H9 (cell line): Measurements from ENCODE around the gene SHISAL2B. TPM values are rescaled to one million over a fixed set of nuclear protein-coding genes. Genes with fewer than 3 reads are reported as not detected.

Source experiments
- DNase-seq: peaks from one replicate; pipeline ENCODE4 v3.0.0-alpha.2; 2017
- H2AFZ ChIP-seq: one replicate; pipeline ENCODE4 v1.6.1; 2013; ENCODE audit warnings: mild to moderate bottlenecking, low read length, control low read depth, moderate library complexity
- H2AK5ac ChIP-seq: 2 replicates; pipeline ENCODE4 v1.6.1; 2013; ENCODE audit warnings: low read length, control low read depth, mixed read lengths; ENCODE audit not compliant: insufficient read length
- H2BK120ac ChIP-seq: one replicate; pipeline ENCODE4 v1.6.1; 2013; ENCODE audit warnings: low read depth, mild to moderate bottlenecking, low read length, control low read depth, inconsistent platforms; ENCODE audit not compliant: poor library complexity, severe bottlenecking
- H2BK12ac ChIP-seq: 2 replicates; pipeline ENCODE4 v1.6.1; 2013; ENCODE audit warnings: low read length, control low read depth, mixed read lengths, low read depth; ENCODE audit not compliant: insufficient read length
- H2BK15ac ChIP-seq: 2 replicates; pipeline ENCODE4 v1.6.1; 2013; ENCODE audit warnings: low read depth, low read length, control low read depth
- H2BK20ac ChIP-seq: one replicate; pipeline ENCODE4 v1.6.1; 2013; ENCODE audit warnings: low read depth, mild to moderate bottlenecking, low read length, control low read depth, inconsistent platforms; ENCODE audit not compliant: poor library complexity, severe bottlenecking
- H2BK5ac ChIP-seq: 2 replicates; pipeline ENCODE4 v1.6.1; 2013; ENCODE audit warnings: low read length, control low read depth, mixed read lengths; ENCODE audit not compliant: insufficient read length
- H3K14ac ChIP-seq: 2 replicates; pipeline ENCODE4 v1.6.1; 2013; ENCODE audit warnings: low read length, control low read depth; ENCODE audit not compliant: insufficient read depth
- H3K18ac ChIP-seq: 2 replicates; pipeline ENCODE4 v1.6.1; 2013; ENCODE audit warnings: low read depth, mild to moderate bottlenecking, mixed read lengths, low read length, control low read depth; ENCODE audit not compliant: insufficient read length
- H3K23ac ChIP-seq: 2 replicates; pipeline ENCODE4 v1.6.1; 2013; ENCODE audit warnings: low read length, control low read depth, mixed read lengths, low read depth; ENCODE audit not compliant: insufficient read length
- H3K23me2 ChIP-seq: 2 replicates; pipeline ENCODE4 v1.6.1; 2013; ENCODE audit warnings: low read depth, mild to moderate bottlenecking, mixed read lengths, low read length, control low read depth; ENCODE audit not compliant: insufficient read length, poor library complexity, severe bottlenecking
- H3K27ac ChIP-seq: 2 replicates; pipeline ENCODE4 v1.5.1; 2013; ENCODE audit warnings: low read length, control low read depth, mixed read lengths, low read depth; ENCODE audit not compliant: insufficient read length
- H3K27me3 ChIP-seq: 2 replicates; pipeline ENCODE4 v1.6.1; 2013; ENCODE audit warnings: low read length, control low read depth, inconsistent platforms; ENCODE audit not compliant: insufficient read depth
- H3K4ac ChIP-seq: 2 replicates; pipeline ENCODE4 v1.6.1; 2013; ENCODE audit warnings: low read depth, mild to moderate bottlenecking, control low read depth, inconsistent platforms, low read length, moderate library complexity
- H3K4me1 ChIP-seq: 2 replicates; pipeline ENCODE4 v1.6.1; 2013; ENCODE audit warnings: low read length, control low read depth, inconsistent platforms; ENCODE audit not compliant: insufficient read depth
- H3K4me2 ChIP-seq: 2 replicates; pipeline ENCODE4 v1.6.1; 2013; ENCODE audit warnings: low read length, control low read depth, mixed read lengths; ENCODE audit not compliant: insufficient read length, insufficient read depth
- H3K56ac ChIP-seq: 2 replicates; pipeline ENCODE4 v1.6.1; 2013; ENCODE audit warnings: low read depth, mild to moderate bottlenecking, mixed read lengths, low read length, control low read depth; ENCODE audit not compliant: insufficient read length
- H3K79me1 ChIP-seq: 2 replicates; pipeline ENCODE4 v1.6.1; 2013; ENCODE audit warnings: low read depth, mild to moderate bottlenecking, moderate library complexity, low read length, control low read depth, inconsistent platforms; ENCODE audit not compliant: insufficient read depth, poor library complexity, severe bottlenecking
- H3K79me2 ChIP-seq: 2 replicates; pipeline ENCODE4 v1.6.1; 2013; ENCODE audit warnings: low read length, control low read depth, inconsistent platforms; ENCODE audit not compliant: insufficient read depth
- H3K9ac ChIP-seq: 2 replicates; pipeline ENCODE4 v1.6.1; 2013; ENCODE audit warnings: low read length, control low read depth, mixed read lengths; ENCODE audit not compliant: insufficient read length; ENCODE audit errors: extremely low read depth
- H3K9me3 ChIP-seq: one replicate; pipeline ENCODE4 v1.6.1; 2013; ENCODE audit warnings: low read depth, low read length, inconsistent platforms; ENCODE audit not compliant: control insufficient read depth
- H3T11ph ChIP-seq: one replicate; pipeline ENCODE4 v1.6.1; 2013; ENCODE audit warnings: mild to moderate bottlenecking, low read length, control low read depth, inconsistent platforms
- H4K20me1 ChIP-seq: one replicate; pipeline ENCODE4 v1.6.1; 2013; ENCODE audit not compliant: control insufficient read depth, insufficient read length, insufficient read depth
- H4K5ac ChIP-seq: 2 replicates; pipeline ENCODE4 v1.6.1; 2013; ENCODE audit warnings: low read depth, mild to moderate bottlenecking, mixed read lengths, low read length, control low read depth; ENCODE audit not compliant: insufficient read length
- H4K8ac ChIP-seq: replicated peaks from 2 replicates; pipeline ENCODE4 v1.6.1; 2013; ENCODE audit warnings: low read length, control low read depth, mixed read lengths, low read depth; ENCODE audit not compliant: insufficient read length
- H4K91ac ChIP-seq: 2 replicates; pipeline ENCODE4 v1.6.1; 2013; ENCODE audit warnings: low read depth, mild to moderate bottlenecking, moderate library complexity, mixed read lengths, low read length, control low read depth; ENCODE audit not compliant: insufficient read length
- H3K27ac Mint-ChIP-seq, 3 experiments: 2 replicates in 2 of 3; 3 replicates in 1 of 3; pipeline ENCODE4 v1.8.0; 2020 to 2021; ENCODE audit warnings: mixed read lengths in 3 of 3, mild to moderate bottlenecking in 1 of 3, moderate library complexity in 1 of 3
- H3K27me3 Mint-ChIP-seq: 2 replicates; pipeline ENCODE4 v1.8.0; 2021; ENCODE audit warnings: low read depth, mild to moderate bottlenecking, moderate library complexity, mixed read lengths
- H3K36me3 Mint-ChIP-seq, 3 experiments: 2 replicates in 2 of 3; 3 replicates in 1 of 3; pipeline ENCODE4 v1.8.0; 2020 to 2021; ENCODE audit warnings: low read depth in 3 of 3, mixed read lengths in 3 of 3; ENCODE audit not compliant: insufficient read depth in 1 of 3
- H3K4me1 Mint-ChIP-seq, 2 experiments: 2 replicates each; pipeline ENCODE4 v1.8.0; 2020; ENCODE audit warnings: mixed read lengths in 2 of 2
- H3K4me3 Mint-ChIP-seq, 2 experiments: 2 replicates in 1 of 2; 3 replicates in 1 of 2; pipeline ENCODE4 v1.8.0; 2020 to 2021; ENCODE audit warnings: mild to moderate bottlenecking in 2 of 2, mixed read lengths in 2 of 2, moderate library complexity in 1 of 2
- H3K9me3 Mint-ChIP-seq, 2 experiments: 2 replicates in 1 of 2; 3 replicates in 1 of 2; pipeline ENCODE4 v1.8.0; 2020; ENCODE audit warnings: mild to moderate bottlenecking in 2 of 2, mixed read lengths in 2 of 2, moderate library complexity in 1 of 2
- WGBS: extraction: QIAGEN DNeasy Blood & Tissue Kit; methylation state at CpG from one replicate; pipeline ENCODE4 v1.1.7; 2013; ENCODE audit warnings: missing lambda C conversion rate, low lambda C conversion rate, mixed read lengths; ENCODE audit not compliant: insufficient read length; ENCODE audit errors: extremely low coverage; 5-methylcytosine and 5-hydroxymethylcytosine counted together
- total RNA-seq: library from RNA; stranded (reverse); gene quantifications from 2 replicates; pipeline ENCODE4 v1.2.1, GENCODE V29; 2021
- TF ChIP-seq, protein P1 (sequence below): fragments of 200-600 bp; sonication (generic); conservative IDR thresholded peaks from 3 replicates; pipeline ENCODE4 v1.8.0; 2021; ENCODE audit warnings: antibody characterized with exemption, mild to moderate bottlenecking

The SHISAL2B gene
- total RNA-seq, 1 experiment from 2014 or later = 5.0 TPM

DNA sequence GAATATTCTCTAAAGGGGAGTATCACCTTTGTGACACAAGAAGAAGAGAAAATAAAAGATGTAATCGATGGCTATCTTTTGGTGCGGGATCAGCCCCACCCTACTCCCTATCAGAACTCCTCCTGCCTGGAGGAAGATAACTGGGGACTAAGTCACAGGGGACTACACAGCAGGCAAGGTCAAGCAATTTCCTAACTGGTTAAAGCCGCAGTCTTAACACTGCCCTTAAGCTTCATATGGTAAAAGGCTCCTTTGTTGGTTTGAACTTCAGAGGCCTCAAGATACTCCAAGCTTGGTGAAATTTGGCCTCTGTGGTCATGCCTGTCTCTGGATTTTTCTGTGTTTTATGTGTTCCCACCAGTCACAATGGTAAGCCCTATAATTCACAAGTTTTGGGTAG lies 1.3 kb upstream of the SHISAL2B start:
- H3K4me1 ChIP-seq = no peaks in the 10 kb centered on the region; the same call in 1 of the 2 replicates
- H3K36me3 Mint-ChIP-seq = peaks cover 0 to 6% (median 5%) of the 10 kb centered on the region in 3 experiments; a peak in 3 of 7 replicates
- no peak overlapping the region for H2BK12ac ChIP-seq
- H4K5ac ChIP-seq = no peak overlapping the region
- H3K4ac ChIP-seq = no peak overlapping the region
- H3K9ac ChIP-seq = no peak overlapping the region
- no peaks in the 10 kb centered on the region for H3K79me2 ChIP-seq
- H3K27me3 ChIP-seq = no peaks in the 10 kb centered on the region; the same call in 1 of the 2 replicates
- no peak overlapping the region for H4K8ac ChIP-seq
- no peak overlapping the region for H3K23ac ChIP-seq
- H3K27me3 Mint-ChIP-seq = peaks cover 31% of the 10 kb centered on the region
- H4K20me1 ChIP-seq = no peaks in the 10 kb centered on the region
- H3T11ph ChIP-seq = no peak overlapping the region
- H3K4me1 Mint-ChIP-seq = peaks cover 39 to 41% of the 10 kb centered on the region in 2 experiments
- no peak for DNase-seq
- no peak overlapping the region for H2BK20ac ChIP-seq
- H2BK5ac ChIP-seq = no peak overlapping the region
- peak overlapping the region in 1 of 2 experiments; percentile 16; a peak in 1 of 5 replicates for H3K4me3 Mint-ChIP-seq
- no peak overlapping the region for H3K27ac ChIP-seq
- no peaks in the 10 kb centered on the region for H3K9me3 ChIP-seq
- H3K4me2 ChIP-seq = no peak overlapping the region
- TF ChIP-seq, protein P1, sequence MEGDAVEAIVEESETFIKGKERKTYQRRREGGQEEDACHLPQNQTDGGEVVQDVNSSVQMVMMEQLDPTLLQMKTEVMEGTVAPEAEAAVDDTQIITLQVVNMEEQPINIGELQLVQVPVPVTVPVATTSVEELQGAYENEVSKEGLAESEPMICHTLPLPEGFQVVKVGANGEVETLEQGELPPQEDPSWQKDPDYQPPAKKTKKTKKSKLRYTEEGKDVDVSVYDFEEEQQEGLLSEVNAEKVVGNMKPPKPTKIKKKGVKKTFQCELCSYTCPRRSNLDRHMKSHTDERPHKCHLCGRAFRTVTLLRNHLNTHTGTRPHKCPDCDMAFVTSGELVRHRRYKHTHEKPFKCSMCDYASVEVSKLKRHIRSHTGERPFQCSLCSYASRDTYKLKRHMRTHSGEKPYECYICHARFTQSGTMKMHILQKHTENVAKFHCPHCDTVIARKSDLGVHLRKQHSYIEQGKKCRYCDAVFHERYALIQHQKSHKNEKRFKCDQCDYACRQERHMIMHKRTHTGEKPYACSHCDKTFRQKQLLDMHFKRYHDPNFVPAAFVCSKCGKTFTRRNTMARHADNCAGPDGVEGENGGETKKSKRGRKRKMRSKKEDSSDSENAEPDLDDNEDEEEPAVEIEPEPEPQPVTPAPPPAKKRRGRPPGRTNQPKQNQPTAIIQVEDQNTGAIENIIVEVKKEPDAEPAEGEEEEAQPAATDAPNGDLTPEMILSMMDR = no peak
- no peak overlapping the region for H3K27ac Mint-ChIP-seq
- H2BK15ac ChIP-seq = no peak overlapping the region
- no CpG with 5 or more reads among the region's 3 CpGs for WGBS
- H2BK120ac ChIP-seq = no peak overlapping the region
- H3K18ac ChIP-seq = no peak overlapping the region
- peaks cover 13% of the 10 kb centered on the region for H3K23me2 ChIP-seq
- H3K9me3 Mint-ChIP-seq = peaks cover 0 to 3% of the 10 kb centered on the region in 2 experiments; a peak in 2 of 5 replicates
- no peak overlapping the region for H3K14ac ChIP-seq
- no peaks in the 10 kb centered on the region for H3K79me1 ChIP-seq
- no peak overlapping the region for H3K56ac ChIP-seq
- no peak overlapping the region for H4K91ac ChIP-seq
- H2AFZ ChIP-seq = no peak overlapping the region
- H2AK5ac ChIP-seq = no peak overlapping the region
